H1 (cell line): ENCODE data around the gene CACNA2D1. TPM values are rescaled to one million over a fixed set of nuclear protein-coding genes. Genes with fewer than 3 reads are reported as not detected.

Experiments used
- CTCF ChIA-PET: fragments of 300-600 bp; sonication (Branson Sonifier 250); formaldehyde crosslinking; loops from one replicate; lab custom pipeline; 2021; ENCODE audit not compliant: partially characterized antibody; lab: Charles Lee
- POLR2A ChIA-PET: fragments of 300-600 bp; sonication (Branson Sonifier 250); formaldehyde crosslinking; loops from one replicate; lab custom pipeline; 2021; ENCODE audit warnings: inconsistent platforms; ENCODE audit not compliant: partially characterized antibody; lab: Charles Lee
- DNase-seq, 2 experiments: peaks; one replicate each; pipeline versions ENCODE4 v3.0.0 to v3.0.0-alpha.2; 2010 to 2022; ENCODE audit warnings: low spot score in 2 of 2, low read depth in 1 of 2, mixed read lengths in 1 of 2
- FAIRE-seq: peaks from 2 replicates; lab custom pipeline; 2011; peaks lifted over from hg19 to GRCh38; lab: Jason Lieb, UNC
- H2AFZ ChIP-seq: 2 replicates; pipeline ENCODE4 v1.8.1; 2012; ENCODE audit warnings: low read length, inconsistent platforms
- H2AK5ac ChIP-seq: 2 replicates; pipeline ENCODE4 v1.6.1; 2013; ENCODE audit warnings: low read depth, low read length
- H2BK120ac ChIP-seq: replicated peaks from 2 replicates; pipeline ENCODE3; 2013; ENCODE audit warnings: low read depth, low read length, inconsistent platforms
- H2BK12ac ChIP-seq: 2 replicates; pipeline ENCODE4 v1.6.1; 2013; ENCODE audit warnings: low read depth, low read length
- H2BK15ac ChIP-seq: 2 replicates; pipeline ENCODE4 v1.6.1; 2013; ENCODE audit warnings: low read length
- H2BK20ac ChIP-seq: 2 replicates; pipeline ENCODE4 v1.6.1; 2013; ENCODE audit warnings: low read length
- H2BK5ac ChIP-seq: 2 replicates; pipeline ENCODE4 v1.6.1; 2013; ENCODE audit warnings: low read depth, low read length
- H3K14ac ChIP-seq: 2 replicates; pipeline ENCODE4 v1.6.1; 2013; ENCODE audit warnings: inconsistent platforms; ENCODE audit not compliant: insufficient read length
- H3K18ac ChIP-seq: 2 replicates; pipeline ENCODE4 v1.6.1; 2013; ENCODE audit warnings: low read length; ENCODE audit errors: extremely low read depth
- H3K23ac ChIP-seq: 2 replicates; pipeline ENCODE4 v1.6.1; 2013; ENCODE audit warnings: inconsistent platforms; ENCODE audit not compliant: insufficient read length
- H3K23me2 ChIP-seq: 2 replicates; pipeline ENCODE4 v1.6.1; 2013; ENCODE audit warnings: low read depth, low read length
- H3K27ac ChIP-seq: 2 replicates; pipeline ENCODE4 v1.6.1; 2011; ENCODE audit warnings: low read depth, low read length, inconsistent platforms
- H3K27me3 ChIP-seq, 4 experiments: replicated peaks in 1 of 4; 1 replicate in 1 of 4; 2 replicates in 3 of 4; pipeline versions ENCODE4 v1.6.1 to v1.8.1; 2011 to 2013; ENCODE audit warnings: low read length in 3 of 4, mild to moderate bottlenecking in 3 of 4, inconsistent platforms in 2 of 4, mixed read lengths in 2 of 4, moderate library complexity in 1 of 4; ENCODE audit not compliant: control insufficient read depth in 3 of 4, insufficient read depth in 3 of 4; ENCODE audit errors: extremely low read depth in 1 of 4
- H3K36me3 ChIP-seq, 4 experiments: 2 replicates each; pipeline versions ENCODE4 v1.6.1 to v1.8.1; 2011 to 2013; ENCODE audit warnings: mild to moderate bottlenecking in 4 of 4, low read length in 3 of 4, moderate library complexity in 2 of 4, control low read depth in 1 of 4, inconsistent platforms in 1 of 4; ENCODE audit not compliant: insufficient read depth in 4 of 4, control insufficient read depth in 2 of 4
- H3K4ac ChIP-seq: replicated peaks from 2 replicates; pipeline ENCODE3; 2013; ENCODE audit warnings: low read length, low read depth, mixed read lengths, inconsistent platforms; ENCODE audit not compliant: insufficient read length
- H3K4me1 ChIP-seq, 4 experiments: replicated peaks in 1 of 4; 1 replicate in 1 of 4; 2 replicates in 3 of 4; pipeline versions ENCODE4 v1.6.1 to v1.8.1; 2011 to 2013; ENCODE audit warnings: low read length in 3 of 4, inconsistent platforms in 2 of 4, mixed read lengths in 1 of 4; ENCODE audit not compliant: insufficient read depth in 4 of 4, control insufficient read depth in 3 of 4
- H3K4me2 ChIP-seq, 2 experiments: 2 replicates each; pipeline versions ENCODE4 v1.6.1 to v1.8.1; 2011 to 2013; ENCODE audit warnings: low read depth in 2 of 2, low read length in 2 of 2, control low read depth in 1 of 2, inconsistent platforms in 1 of 2, mild to moderate bottlenecking in 1 of 2; ENCODE audit not compliant: insufficient read depth in 1 of 2
- H3K4me3 ChIP-seq, 4 experiments: fragments of 200-600, 300-600 bp in 1 of 4; sonication (generic), shearing (Covaris generic), sonication (Bioruptor Twin) in 1 of 4; 2 replicates each; pipeline versions ENCODE4 v1.5.1 to v1.8.1; 2011 to 2016; ENCODE audit warnings: low read length in 4 of 4, low read depth in 3 of 4, control low read depth in 2 of 4, inconsistent platforms in 2 of 4, mild to moderate bottlenecking in 2 of 4, mixed read lengths in 1 of 4, moderate library complexity in 1 of 4; ENCODE audit not compliant: insufficient read depth in 2 of 4; ENCODE audit errors: extremely low read depth in 1 of 4
- H3K56ac ChIP-seq: replicated peaks from 2 replicates; pipeline ENCODE3; 2013; ENCODE audit warnings: low read depth, mild to moderate bottlenecking, mixed read lengths, low read length, inconsistent platforms; ENCODE audit not compliant: insufficient read length
- H3K79me1 ChIP-seq: 2 replicates; pipeline ENCODE4 v1.6.1; 2013; ENCODE audit warnings: low read depth, low read length, control low read depth
- H3K79me2 ChIP-seq, 2 experiments: 2 replicates each; pipeline versions ENCODE4 v1.6.1 to v1.8.1; 2012 to 2013; ENCODE audit warnings: low read length in 2 of 2, mild to moderate bottlenecking in 2 of 2, inconsistent platforms in 1 of 2; ENCODE audit not compliant: insufficient read depth in 2 of 2, control insufficient read depth in 1 of 2
- H3K9ac ChIP-seq, 4 experiments: replicated peaks in 1 of 4; 1 replicate in 1 of 4; 2 replicates in 3 of 4; pipeline versions ENCODE4 v1.6.1 to v1.8.1; 2011 to 2013; ENCODE audit warnings: low read depth in 3 of 4, low read length in 3 of 4, control low read depth in 2 of 4, mild to moderate bottlenecking in 2 of 4, moderate library complexity in 2 of 4, inconsistent platforms in 1 of 4; ENCODE audit errors: extremely low read depth in 1 of 4
- H3K9me3 ChIP-seq, 2 experiments: 2 replicates each; pipeline versions ENCODE4 v1.6.1 to v1.8.1; 2012 to 2013; ENCODE audit warnings: mild to moderate bottlenecking in 2 of 2, moderate library complexity in 2 of 2, control low read depth in 1 of 2, inconsistent platforms in 1 of 2, low read depth in 1 of 2, low read length in 1 of 2, mixed read lengths in 1 of 2; ENCODE audit not compliant: insufficient read depth in 2 of 2
- H4K20me1 ChIP-seq, 2 experiments: replicated peaks in 1 of 2; 2 replicates each; pipeline versions ENCODE3 to v1.8.1; 2011 to 2013; ENCODE audit warnings: inconsistent platforms in 2 of 2, low read length in 2 of 2, mild to moderate bottlenecking in 1 of 2; ENCODE audit not compliant: insufficient read depth in 2 of 2, control insufficient read depth in 1 of 2
- H4K5ac ChIP-seq: 2 replicates; pipeline ENCODE4 v1.6.1; 2013; ENCODE audit warnings: low read length, low read depth, mixed read lengths, inconsistent platforms; ENCODE audit not compliant: insufficient read length
- H4K8ac ChIP-seq: 2 replicates; pipeline ENCODE4 v1.8.0; 2013; ENCODE audit warnings: mild to moderate bottlenecking, moderate library complexity, low read length, inconsistent platforms; ENCODE audit not compliant: insufficient read depth; ENCODE audit errors: extremely low read depth
- H4K91ac ChIP-seq: replicated peaks from 2 replicates; pipeline ENCODE3; 2013; ENCODE audit warnings: low read length, mixed read lengths, inconsistent platforms; ENCODE audit not compliant: insufficient read length
- BACH1 ChIP-seq: IDR thresholded peaks from 2 replicates; pipeline ENCODE4 v1.6.1; 2012; ENCODE audit warnings: low read length, improper control_type of control experiment
- BCL11A ChIP-seq, 2 experiments: IDR thresholded peaks; one replicate each; pipeline ENCODE4 v1.6.1; 2011; ENCODE audit warnings: low read depth in 2 of 2, low read length in 2 of 2, mild to moderate bottlenecking in 2 of 2
- CBX5 ChIP-seq: fragments of 300-800, 300-1000 bp; sonication (generic); IDR thresholded peaks from 2 replicates; pipeline ENCODE4 v1.7.1; 2016; ENCODE audit warnings: antibody characterized with exemption, low read length, low read depth
- CEBPB ChIP-seq: IDR thresholded peaks from 2 replicates; pipeline ENCODE4 v1.6.1; 2012; ENCODE audit warnings: low read depth, low read length
- CTBP2 ChIP-seq: IDR thresholded peaks from 2 replicates; pipeline ENCODE4 v1.7.0; 2011; ENCODE audit warnings: borderline replicate concordance, mild to moderate bottlenecking, moderate library complexity, mixed read lengths, low read length; ENCODE audit not compliant: insufficient read depth, insufficient read length
- EP300 ChIP-seq, 2 experiments: IDR thresholded peaks; 1 replicate in 1 of 2; 2 replicates in 1 of 2; pipeline ENCODE4 v1.6.1; 2011 to 2012; ENCODE audit warnings: low read depth in 2 of 2, low read length in 2 of 2, mild to moderate bottlenecking in 2 of 2, borderline replicate concordance in 1 of 2, inconsistent platforms in 1 of 2, moderate library complexity in 1 of 2
- GABPA ChIP-seq: IDR thresholded peaks from 2 replicates; pipeline ENCODE4 v1.6.1; 2011; ENCODE audit warnings: mild to moderate bottlenecking, low read length, moderate library complexity, borderline replicate concordance; ENCODE audit not compliant: insufficient read depth
- JUN ChIP-seq: IDR thresholded peaks from 2 replicates; pipeline ENCODE4 v1.6.1; 2011; ENCODE audit warnings: low read depth, mild to moderate bottlenecking, improper control_type of control experiment, low read length
- JUND ChIP-seq: IDR thresholded peaks from 2 replicates; pipeline ENCODE4 v1.6.1; 2011; ENCODE audit warnings: mild to moderate bottlenecking, improper control_type of control experiment, low read length
- PHF8 ChIP-seq: fragments of 200-600 bp; sonication (generic); conservative IDR thresholded peaks from 2 replicates; pipeline ENCODE4 v1.7.1; 2012; ENCODE audit warnings: low read depth, mild to moderate bottlenecking, inconsistent platforms, low read length, moderate library complexity
- RFX5 ChIP-seq: IDR thresholded peaks from 2 replicates; pipeline ENCODE4 v1.6.1; 2011; ENCODE audit warnings: low read depth, low read length, improper control_type of control experiment, borderline replicate concordance
- SIRT6 ChIP-seq: IDR thresholded peaks from one replicate; pipeline ENCODE4 v1.7.1; 2012; ENCODE audit warnings: low read length, inconsistent platforms
- TAF7 ChIP-seq: optimal IDR thresholded peaks from 2 replicates; pipeline ENCODE3; 2011; ENCODE audit warnings: low read depth, mild to moderate bottlenecking, inconsistent platforms, low read length, moderate library complexity, borderline replicate concordance
- TEAD4 ChIP-seq: IDR thresholded peaks from 2 replicates; pipeline ENCODE4 v1.6.1; 2012; ENCODE audit warnings: low read depth, low read length, inconsistent platforms, mixed read lengths
- WGBS, 2 experiments: shearing (Covaris generic) in 1 of 2; methylation state at CpG; one replicate each; pipeline versions ENCODE4 v1.1.6 to v1.1.7; 2013 to 2015; ENCODE audit warnings: low lambda C conversion rate in 2 of 2, mixed read lengths in 2 of 2, inconsistent platforms in 1 of 2, low coverage in 1 of 2, missing lambda C conversion rate in 1 of 2; ENCODE audit not compliant: insufficient replicate concordance in 2 of 2, insufficient coverage in 1 of 2, insufficient read length in 1 of 2; ENCODE audit errors: extremely low coverage in 1 of 2, missing lambda C conversion rate in 1 of 2; 5-methylcytosine and 5-hydroxymethylcytosine counted together
- polyA plus RNA-seq, 7 experiments: library from polyadenylated mRNA; depleted of rRNA in 3 of 7; stranded (reverse) in 5 of 7; unstranded in 2 of 7; fragments of >200 nt in 5 of 7; fragments of 200-250 nt in 2 of 7; gene quantifications; 1 replicate in 5 of 7; 2 replicates in 1 of 7; 4 replicates in 1 of 7; pipeline versions ENCODE4 v1.2.1 to v1.2.3, GENCODE V29; 2011 to 2013; ENCODE audit warnings: missing spikeins in 2 of 7, mixed read lengths in 2 of 7
- total RNA-seq: library from RNA; stranded (reverse); fragmentation: NEBNext Ultra II Directional; extraction: Animal tissue kit (Norgen Biotek cat#: 25700); gene quantifications from 2 replicates; pipeline ENCODE4 v1.2.1, GENCODE V29; 2021
- TF ChIP-seq, protein P1 (sequence below): IDR thresholded peaks from 2 replicates; pipeline ENCODE4 v1.6.1; 2012; ENCODE audit warnings: inconsistent platforms

CACNA2D1 gene
- total and polyA plus RNA-seq, 2 of the 8 experiments (the other 6 are each of a cell fraction or from before 2014, with no cell fraction given) = 4.3 to 27.3 TPM

DNA sequence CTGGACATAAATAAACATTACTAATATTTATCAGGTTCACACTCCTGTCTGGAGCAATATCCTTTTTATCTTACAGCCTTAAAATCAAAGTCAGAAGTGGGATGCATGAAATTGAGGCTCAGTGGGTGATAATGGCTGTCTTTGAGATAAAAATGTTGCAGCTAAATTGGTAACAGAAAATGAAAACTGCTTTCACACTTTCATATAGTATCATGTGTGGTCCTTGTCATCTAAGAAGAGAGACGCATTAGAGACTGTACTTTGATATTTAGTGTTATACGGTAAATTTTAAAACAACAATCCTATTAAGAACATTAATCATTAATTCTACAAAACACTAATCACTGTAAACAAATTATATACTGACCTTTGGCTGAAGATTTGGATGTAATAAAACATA lies 438.5 kb downstream of the CACNA2D1 start:
- H3K4me3 ChIP-seq = no peak overlapping the region
- H3K9me3 ChIP-seq = no peaks in the 10 kb centered on the region
- H2BK15ac ChIP-seq = no peak overlapping the region
- H3K23me2 ChIP-seq = no peaks in the 10 kb centered on the region
- no peak overlapping the region for H4K5ac ChIP-seq
- H2BK5ac ChIP-seq = no peak overlapping the region
- no peak overlapping the region for H2BK20ac ChIP-seq
- ChIA-PET CTCF (no interaction called here), POLR2A (no interaction called here)
- FAIRE-seq (no peak), DNase-seq (no peak)
- 93% methylated on average over 2 of the region's 2 CpGs; no CpG with 5 or more reads in 1 of the 2 experiments for WGBS, 2 experiments
- no peaks in the 10 kb centered on the region for H3K4me1 ChIP-seq
- H3K79me2 ChIP-seq = no peaks in the 10 kb centered on the region
- H3K23ac ChIP-seq = no peak overlapping the region
- H3K79me1 ChIP-seq = no peaks in the 10 kb centered on the region
- H3K27me3 ChIP-seq = no peaks in the 10 kb centered on the region
- peaks cover 0 to 2% (median 0%) of the 10 kb centered on the region in 4 experiments; a peak in 1 of 8 replicates for H3K36me3 ChIP-seq
- no peak overlapping the region for H2BK12ac ChIP-seq
- H2AK5ac ChIP-seq = no peak overlapping the region
- no peak overlapping the region for H2BK120ac ChIP-seq
- no peak overlapping the region for H4K91ac ChIP-seq
- H3K27ac ChIP-seq = no peak overlapping the region
- H3K9ac ChIP-seq = no peak overlapping the region
- H4K8ac ChIP-seq = no peak overlapping the region
- no peak overlapping the region for H3K4me2 ChIP-seq
- no peak overlapping the region for H3K56ac ChIP-seq
- no peak overlapping the region for H3K14ac ChIP-seq
- H3K18ac ChIP-seq = no peak overlapping the region
- H4K20me1 ChIP-seq = no peaks in the 10 kb centered on the region
- H2AFZ ChIP-seq = no peak overlapping the region
- no peak overlapping the region for H3K4ac ChIP-seq
- TF ChIP-seq, protein P1, sequence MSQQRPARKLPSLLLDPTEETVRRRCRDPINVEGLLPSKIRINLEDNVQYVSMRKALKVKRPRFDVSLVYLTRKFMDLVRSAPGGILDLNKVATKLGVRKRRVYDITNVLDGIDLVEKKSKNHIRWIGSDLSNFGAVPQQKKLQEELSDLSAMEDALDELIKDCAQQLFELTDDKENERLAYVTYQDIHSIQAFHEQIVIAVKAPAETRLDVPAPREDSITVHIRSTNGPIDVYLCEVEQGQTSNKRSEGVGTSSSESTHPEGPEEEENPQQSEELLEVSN = no peak
- TF ChIP-seq EP300 (IDR thresholded peaks at IDR 0.05; ENCODE audit: borderline replicate concordance in 1 of 2, low read depth in 2 of 2, low read length in 2 of 2) (no peak), JUN (no peak), GABPA (no peak), JUND (no peak), TEAD4 (no peak), RFX5 (no peak), TAF7 (no peak), CEBPB (no peak), BACH1 (no peak), PHF8 (no peak), CBX5 (no peak), CTBP2 (no peak), BCL11A (IDR thresholded peaks at IDR 0.05; ENCODE audit: low read depth in 2 of 2, low read length in 2 of 2) (no peak), SIRT6 (no peak)
